ENCODE measurements around the gene CRAMP1. TPM values are rescaled to one million over a fixed set of nuclear protein-coding genes. Genes with fewer than 3 reads are reported as not detected.

The CRAMP1 gene
- total and polyA plus RNA-seq, 3 donors from 2014 or later: 54.1 to 65.1 (median 54.8) TPM

GRCh38 chr16:1613211-1613622 lies 1.1 kb downstream of the CRAMP1 start:
- H3K9me3 ChIP-seq: no peaks in the 10 kb centered on the region
- peak overlapping the region; percentile 73 to 90 for H3K27ac ChIP-seq
- 2% methylated on average over 6 to 20 of the region's 20 CpGs for WGBS, 2 donors
- H3K27me3 ChIP-seq: no peaks in the 10 kb centered on the region
- intact Hi-C loops (cut with DNase I; ENCODE audit: low total_unique reads): loop anchor here (5.0 to 10.0 kb wide), 2 partner anchors 78 to 121 kb away; partner anchors contain the start of genes TELO2 and TMEM204
- no peaks in the 10 kb centered on the region for H3K36me3 ChIP-seq (ENCODE audit: low read depth, missing control alignments)
- H3K4me1 ChIP-seq: peaks cover 13% of the 10 kb centered on the region
- H3K4me3 ChIP-seq: peak overlapping the region; percentile 86 to 93
- TF ChIP-seq CTCF (IDR thresholded peaks at IDR 0.05) (no peak), POLR2A (IDR thresholded peaks at IDR 0.05) (no peak)
- peak; percentile 20 for DNase-seq

GRCh38 chr16:1613728-1614455 lies 1.7 kb downstream of the CRAMP1 start:
- Histone ChIP-seq H3K9me3 (no peaks in the 10 kb centered on the region), H3K4me1 (peaks cover 13% of the 10 kb centered on the region), H3K27me3 (no peaks in the 10 kb centered on the region), H3K4me3 (peak overlapping the region; percentile 86 to 93), H3K36me3 (ENCODE audit: low read depth, missing control alignments) (no peaks in the 10 kb centered on the region), H3K27ac (peak overlapping the region in 1 of 2 donors; percentile 90)
- WGBS, 2 donors: 0 to 3% methylated on average over 13 to 17 of the region's 72 CpGs
- intact Hi-C loops (cut with DNase I; ENCODE audit: low total_unique reads): loop anchor here (5.0 to 10.0 kb wide), 2 partner anchors 79 to 122 kb away; partner anchors contain the start of genes TELO2 and TMEM204
- DNase-seq: peak; percentile 37
- TF ChIP-seq POLR2A (IDR thresholded peaks at IDR 0.05) (no peak), CTCF (IDR thresholded peaks at IDR 0.05) (no peak)

- no peak for DNase-seq
- peak overlapping the region; percentile 61 to 93 for H3K4me3 ChIP-seq
- intact Hi-C loops (cut with DNase I; ENCODE audit: low total_unique reads): loop anchor here (5.0 to 10.0 kb wide), 2 partner anchors 80 to 122 kb away; partner anchors contain the start of genes TELO2 and TMEM204
- H3K27me3 ChIP-seq: no peaks in the 10 kb centered on the region
- no peaks in the 10 kb centered on the region for H3K36me3 ChIP-seq (ENCODE audit: low read depth, missing control alignments)
- H3K4me1 ChIP-seq: peaks cover 9% of the 10 kb centered on the region
- WGBS, 2 donors: 0 to 1% methylated on average over 18 to 68 of the region's 80 CpGs
- no peak for TF ChIP-seq CTCF (IDR thresholded peaks at IDR 0.05)
- no peak for TF ChIP-seq POLR2A (IDR thresholded peaks at IDR 0.05)
- no peaks in the 10 kb centered on the region for H3K9me3 ChIP-seq
- H3K27ac ChIP-seq: peak overlapping the region; percentile 52 to 90
These were observed 2.4 kb downstream of the CRAMP1 start for GRCh38 chr16:1614456-1615102.

- no peaks in the 10 kb centered on the region for H3K9me3 ChIP-seq
- no peak overlapping the region for H3K4me3 ChIP-seq
- DNase-seq: no peak
- intact Hi-C loops (cut with DNase I; ENCODE audit: low total_unique reads): loop anchor here (10.0 kb wide), 1 partner anchor 81 kb away; the partner anchor contains the start of gene TMEM204
- peaks cover 5% of the 10 kb centered on the region for H3K4me1 ChIP-seq
- WGBS, 2 donors: 61% methylated on average over 9 of the region's 9 CpGs
- no peaks in the 10 kb centered on the region for H3K36me3 ChIP-seq (ENCODE audit: low read depth, missing control alignments)
- no peaks in the 10 kb centered on the region for H3K27me3 ChIP-seq
- no peak overlapping the region for H3K27ac ChIP-seq
- no peak for TF ChIP-seq CTCF (IDR thresholded peaks at IDR 0.05)
- TF ChIP-seq POLR2A (IDR thresholded peaks at IDR 0.05): no peak
These were observed 3.6 kb downstream of the CRAMP1 start for GRCh38 chr16:1615761-1616160.
